DOHH2 (cell line): ENCODE data around the gene TMED4.

Experiments
- H3F3A ChIP-seq: fragments of 200-600 bp; sonication (generic), shearing (Covaris generic); 2 replicates; pipeline ENCODE4 v1.6.0; 2016; ENCODE audit warnings: antibody characterized with exemption, mild to moderate bottlenecking; ENCODE audit not compliant: control insufficient read depth, insufficient read depth
- H3K27ac ChIP-seq: fragments of 200-600 bp; sonication (generic); 2 replicates; pipeline ENCODE4 v1.5.1; 2014; ENCODE audit warnings: low read depth, mild to moderate bottlenecking, low read length, moderate library complexity
- H3K27me3 ChIP-seq: fragments of 200-600 bp; sonication (generic); 2 replicates; pipeline ENCODE4 v1.6.1; 2014; ENCODE audit warnings: mild to moderate bottlenecking, low read length, mixed read lengths; ENCODE audit not compliant: control insufficient read depth
- H3K36me3 ChIP-seq: fragments of 200-600 bp; sonication (generic); 2 replicates; pipeline ENCODE4 v1.6.1; 2014; ENCODE audit warnings: mild to moderate bottlenecking, low read length, moderate library complexity, mixed read lengths; ENCODE audit not compliant: control insufficient read depth
- H3K4me1 ChIP-seq: fragments of 200-600 bp; sonication (generic); 2 replicates; pipeline ENCODE4 v1.6.1; 2014; ENCODE audit warnings: mild to moderate bottlenecking, low read length, mixed read lengths; ENCODE audit not compliant: control insufficient read depth
- H3K4me2 ChIP-seq: fragments of 200-600 bp; sonication (generic); 2 replicates; pipeline ENCODE4 v1.6.0; 2014; ENCODE audit warnings: mild to moderate bottlenecking, low read length, moderate library complexity
- H3K4me3 ChIP-seq: fragments of 200-600 bp; sonication (generic); 2 replicates; pipeline ENCODE4 v1.5.1; 2014; ENCODE audit warnings: mild to moderate bottlenecking, low read length, mixed read lengths
- H3K79me2 ChIP-seq: fragments of 200-600 bp; sonication (generic); 2 replicates; pipeline ENCODE4 v1.6.1; 2014; ENCODE audit warnings: mild to moderate bottlenecking, low read length, mixed read lengths; ENCODE audit not compliant: control insufficient read depth
- H3K9me2 ChIP-seq: fragments of 200-600 bp; sonication (generic); replicated peaks from 2 replicates; pipeline ENCODE4 v1.6.1; 2014; ENCODE audit warnings: mild to moderate bottlenecking, low read length, mixed read lengths; ENCODE audit not compliant: control insufficient read depth
- H3K9me3 ChIP-seq: fragments of 200-600 bp; sonication (generic); 2 replicates; pipeline ENCODE4 v1.6.1; 2014; ENCODE audit warnings: antibody characterized with exemption, low read length, mixed read lengths; ENCODE audit not compliant: control insufficient read depth, insufficient read depth
- H4K20me1 ChIP-seq: fragments of 200-600 bp; sonication (generic); 2 replicates; pipeline ENCODE4 v1.6.0; 2014; ENCODE audit warnings: low read depth, mild to moderate bottlenecking, antibody characterized with exemption, low read length, moderate library complexity; ENCODE audit not compliant: control insufficient read depth, insufficient read depth
- CTCF ChIP-seq: fragments of 200-600 bp; sonication (generic); IDR thresholded peaks from one replicate; pipeline ENCODE4 v1.5.1; 2014; ENCODE audit warnings: antibody characterized with exemption, mild to moderate bottlenecking, low read depth, low read length; ENCODE audit not compliant: poor library complexity, severe bottlenecking
- EZH2phosphoT487 ChIP-seq: fragments of 200-600 bp; sonication (generic); IDR thresholded peaks from 2 replicates; pipeline ENCODE4 v1.6.1; 2017; ENCODE audit warnings: borderline replicate concordance, mild to moderate bottlenecking, antibody characterized with exemption, low read length, moderate library complexity, mixed read lengths

Gene TMED4

GRCh38 chr7:44569959-44570358 is 12.1 kb downstream of the TMED4 start:
- Histone ChIP-seq H3K9me3 (no peaks in the 10 kb centered on the region), H3F3A (peaks cover 13% of the 10 kb centered on the region), H3K27ac (no peak overlapping the region), H3K36me3 (peaks cover 92% of the 10 kb centered on the region), H3K9me2 (no peaks in the 10 kb centered on the region), H3K4me3 (no peak overlapping the region), H3K27me3 (no peaks in the 10 kb centered on the region), H3K4me1 (peaks cover 18% of the 10 kb centered on the region), H4K20me1 (peaks cover 5% of the 10 kb centered on the region; the same call in 1 of the 2 replicates), H3K4me2 (no peak overlapping the region), H3K79me2 (peaks cover 58% of the 10 kb centered on the region)
- TF ChIP-seq EZH2phosphoT487 (no peak), CTCF (no peak)

GRCh38 chr7:44568771-44569560 is 13.1 kb downstream of the TMED4 start:
- no peaks in the 10 kb centered on the region for H3K9me2 ChIP-seq
- H3K4me1 ChIP-seq = peaks cover 12% of the 10 kb centered on the region
- H3K27me3 ChIP-seq = no peaks in the 10 kb centered on the region
- TF ChIP-seq EZH2phosphoT487 (no peak), CTCF (no peak)
- peaks cover 14% of the 10 kb centered on the region for H4K20me1 ChIP-seq
- no peaks in the 10 kb centered on the region for H3K9me3 ChIP-seq
- H3K27ac ChIP-seq = no peak overlapping the region
- peaks cover 51% of the 10 kb centered on the region for H3K79me2 ChIP-seq
- H3K4me2 ChIP-seq = no peak overlapping the region
- H3K36me3 ChIP-seq = peaks cover 95% of the 10 kb centered on the region
- peaks cover 12% of the 10 kb centered on the region for H3F3A ChIP-seq
- no peak overlapping the region for H3K4me3 ChIP-seq

- Histone ChIP-seq H3K27me3 (no peaks in the 10 kb centered on the region), H3K27ac (no peak overlapping the region), H3F3A (peaks cover 12% of the 10 kb centered on the region), H3K4me3 (no peak overlapping the region), H3K4me2 (no peak overlapping the region), H3K9me3 (no peaks in the 10 kb centered on the region), H4K20me1 (peaks cover 14% of the 10 kb centered on the region), H3K9me2 (no peaks in the 10 kb centered on the region), H3K36me3 (peaks cover 88% of the 10 kb centered on the region), H3K79me2 (peaks cover 40% of the 10 kb centered on the region), H3K4me1 (peaks cover 10% of the 10 kb centered on the region)
- no peak for TF ChIP-seq CTCF
- no peak for TF ChIP-seq EZH2phosphoT487
Observed at GRCh38 chr7:44567884-44568283, 14.1 kb downstream of the TMED4 start.
